Transverse colon (tissue), 4 donors: ENCODE results near the gene ARPC1A.

Experiments used
- CTCF ChIP-seq, 5 experiments: fragments of 200-600 bp in 3 of 5; fragments of 450-650 bp in 2 of 5; sonication (generic) in 3 of 5; IDR thresholded peaks; 1 replicate in 2 of 5; 2 replicates in 3 of 5; pipeline ENCODE4 v1.5.1; 2016 to 2017; ENCODE audit warnings: antibody characterized with exemption in 5 of 5, inconsistent platforms in 3 of 5, mild to moderate bottlenecking in 2 of 5, moderate library complexity in 1 of 5
- EP300 ChIP-seq: sonication (generic); formaldehyde crosslinking; IDR thresholded peaks from one replicate; pipeline ENCODE4 v1.6.1; 2017; ENCODE audit warnings: antibody characterized with exemption, low read depth
- POLR2A ChIP-seq: fragments of 450-650 bp; IDR thresholded peaks from one replicate; pipeline ENCODE4 v1.6.1; 2016; ENCODE audit warnings: antibody characterized with exemption, mild to moderate bottlenecking, moderate library complexity
- POLR2AphosphoS5 ChIP-seq, 3 donors: sonication (generic); formaldehyde crosslinking; IDR thresholded peaks; one replicate each; pipeline ENCODE4 v1.6.1; 2016; ENCODE audit warnings: antibody characterized with exemption in 3 of 3

GRCh38 chr7:99396418-99397296, 71.0 kb downstream of the ARPC1A start:
- TF ChIP-seq EP300 (no peak), POLR2A (no peak), CTCF (IDR thresholded peaks at IDR 0.05) (no peak), POLR2AphosphoS5 (IDR thresholded peaks at IDR 0.05) (no peak)
